IMR-90 (cell line): ENCODE results near the gene NDRG4. TPM values are rescaled to one million over a fixed set of nuclear protein-coding genes. Genes with fewer than 3 reads are reported as not detected.

Experiments used
- ATAC-seq: fragments of 200-7000 bp; cut with Tn5 transposase; 2 replicates; pipeline ENCODE4 v1.9.1; 2020; ENCODE audit warnings: low read depth, mild to moderate bottlenecking, moderate library complexity
- BruUV-seq: library from RNA; stranded (reverse); fragments of 400-500 nt; replicated peaks from 2 replicates; lab custom pipeline; 2021; lab: Mats Ljungman, UMichigan
- CTCF ChIA-PET: fragments of 300-600 bp; formaldehyde crosslinking; extraction: SDS; loops from one replicate; lab custom pipeline; 2021; ENCODE audit warnings: antibody characterized with exemption; lab: Yijun Ruan, JAX
- POLR2A ChIA-PET: fragments of 300-600 bp; sonication (Branson Sonifier 250); formaldehyde crosslinking; loops from one replicate; lab custom pipeline; 2022; ENCODE audit warnings: antibody characterized with exemption; ENCODE audit not compliant: unreplicated experiment; lab: Charles Lee
- DNase-seq: peaks from one replicate; pipeline ENCODE4 v3.0.0; 2013
- H2AFZ ChIP-seq: replicated peaks from 2 replicates; pipeline ENCODE3; 2013; ENCODE audit warnings: low read length, mild to moderate bottlenecking; ENCODE audit not compliant: poor library complexity
- H2AK5ac ChIP-seq: 2 replicates; pipeline ENCODE4 v1.6.1; 2013; ENCODE audit warnings: low read depth, low read length, inconsistent platforms
- H2AK9ac ChIP-seq: replicated peaks from 2 replicates; pipeline ENCODE3; 2013; ENCODE audit warnings: mild to moderate bottlenecking, low read depth, low read length, moderate library complexity; ENCODE audit not compliant: poor library complexity
- H2BK120ac ChIP-seq: 2 replicates; pipeline ENCODE4 v1.6.1; 2013; ENCODE audit warnings: low read depth, low read length, inconsistent platforms
- H2BK15ac ChIP-seq: 3 replicates; pipeline ENCODE4 v1.6.1; 2013; ENCODE audit warnings: low read depth, low read length, inconsistent platforms
- H2BK20ac ChIP-seq: 2 replicates; pipeline ENCODE4 v1.6.1; 2013; ENCODE audit warnings: low read depth, mild to moderate bottlenecking, inconsistent platforms, low read length, moderate library complexity
- H2BK5ac ChIP-seq: 2 replicates; pipeline ENCODE4 v1.6.1; 2013; ENCODE audit warnings: mild to moderate bottlenecking, low read depth, low read length, inconsistent platforms; ENCODE audit not compliant: poor library complexity, severe bottlenecking
- H3K14ac ChIP-seq: replicated peaks from 2 replicates; pipeline ENCODE4 v1.6.1; 2013; ENCODE audit warnings: low read depth, low read length, inconsistent platforms
- H3K18ac ChIP-seq: 2 replicates; pipeline ENCODE4 v1.6.1; 2013; ENCODE audit warnings: low read depth, low read length, control low read depth
- H3K23ac ChIP-seq: 2 replicates; pipeline ENCODE4 v1.6.1; 2013; ENCODE audit warnings: low read depth, low read length, inconsistent platforms
- H3K27ac ChIP-seq: 2 replicates; pipeline ENCODE4 v1.5.1; 2013; ENCODE audit warnings: mild to moderate bottlenecking, control low read depth, low read length; ENCODE audit not compliant: insufficient read depth
- H3K27me3 ChIP-seq: 2 replicates; pipeline ENCODE4 v1.6.1; 2013; ENCODE audit warnings: low read length; ENCODE audit not compliant: control insufficient read depth, insufficient read depth
- H3K36me3 ChIP-seq: 2 replicates; pipeline ENCODE4 v1.6.1; 2013; ENCODE audit warnings: low read length, mixed read lengths; ENCODE audit not compliant: control insufficient read depth, insufficient read depth
- H3K4ac ChIP-seq: 2 replicates; pipeline ENCODE4 v1.6.1; 2013; ENCODE audit warnings: low read depth, low read length, inconsistent platforms
- H3K4me1 ChIP-seq: 2 replicates; pipeline ENCODE4 v1.6.1; 2013; ENCODE audit warnings: low read length, mixed read lengths; ENCODE audit not compliant: control insufficient read depth, insufficient read depth
- H3K4me2 ChIP-seq: 2 replicates; pipeline ENCODE4 v1.6.1; 2013; ENCODE audit warnings: low read depth, mild to moderate bottlenecking, control low read depth, low read length, moderate library complexity
- H3K4me3 ChIP-seq: 2 replicates; pipeline ENCODE4 v1.5.1; 2013; ENCODE audit warnings: low read depth, mild to moderate bottlenecking, control low read depth, low read length, moderate library complexity; ENCODE audit not compliant: insufficient read depth
- H3K56ac ChIP-seq: 2 replicates; pipeline ENCODE4 v1.6.1; 2013; ENCODE audit warnings: low read length, inconsistent platforms; ENCODE audit not compliant: insufficient read depth; ENCODE audit errors: extremely low read depth
- H3K79me1 ChIP-seq, 2 experiments: 2 replicates each; pipeline ENCODE4 v1.6.1; 2013; ENCODE audit warnings: low read length in 2 of 2, inconsistent platforms in 1 of 2, low read depth in 1 of 2
- H3K9ac ChIP-seq: 2 replicates; pipeline ENCODE4 v1.6.1; 2013; ENCODE audit warnings: low read depth, low read length, control low read depth
- H3K9me1 ChIP-seq: 2 replicates; pipeline ENCODE4 v1.6.1; 2013; ENCODE audit warnings: low read length, inconsistent platforms; ENCODE audit not compliant: insufficient read depth
- H3K9me3 ChIP-seq: 2 replicates; pipeline ENCODE4 v1.6.1; 2013; ENCODE audit warnings: low read length; ENCODE audit not compliant: control insufficient read depth, insufficient read depth
- H4K20me1 ChIP-seq: 2 replicates; pipeline ENCODE4 v1.6.1; 2013; ENCODE audit warnings: low read length, inconsistent platforms; ENCODE audit not compliant: insufficient read depth
- H4K5ac ChIP-seq: 2 replicates; pipeline ENCODE4 v1.6.1; 2013; ENCODE audit warnings: mild to moderate bottlenecking, low read depth, low read length, control low read depth
- H4K8ac ChIP-seq, 2 experiments: 2 replicates each; pipeline ENCODE4 v1.6.1; 2013; ENCODE audit warnings: low read depth in 2 of 2, low read length in 2 of 2, control low read depth in 1 of 2, inconsistent platforms in 1 of 2
- H4K91ac ChIP-seq: 2 replicates; pipeline ENCODE4 v1.6.1; 2013; ENCODE audit warnings: low read depth, low read length, inconsistent platforms; ENCODE audit not compliant: insufficient read depth
- BHLHE40 ChIP-seq: fragments of 150-350 bp; IDR thresholded peaks from 2 replicates; pipeline ENCODE4 v1.6.1; 2016; ENCODE audit warnings: mild to moderate bottlenecking, low read depth, low read length
- MXI1 ChIP-seq: IDR thresholded peaks from 2 replicates; pipeline ENCODE4 v1.6.1; 2012; ENCODE audit warnings: low read depth, mild to moderate bottlenecking, low read length, moderate library complexity, borderline replicate concordance
- NFE2L2 ChIP-seq: fragments of 150-350 bp; IDR thresholded peaks from 2 replicates; pipeline ENCODE4 v1.6.1; 2016; ENCODE audit warnings: low read depth, mild to moderate bottlenecking, low read length
- RAD21 ChIP-seq: IDR thresholded peaks from 2 replicates; pipeline ENCODE4 v1.6.1; 2012; ENCODE audit warnings: low read length, improper control_type of control experiment
- SMC3 ChIP-seq: fragments of 150-350 bp; IDR thresholded peaks from 2 replicates; pipeline ENCODE4 v1.6.1; 2016; ENCODE audit warnings: low read depth, mild to moderate bottlenecking, antibody characterized with exemption, low read length, moderate library complexity
- WGBS, 2 experiments: methylation state at CpG; one replicate each; pipeline versions ENCODE4 v1.1.5 to v1.1.7; 2013; ENCODE audit warnings: missing lambda C conversion rate in 2 of 2; ENCODE audit not compliant: insufficient read length in 1 of 2; ENCODE audit errors: extremely low coverage in 2 of 2; 5-methylcytosine and 5-hydroxymethylcytosine counted together
- dilution Hi-C: fragments of 300-500 bp; cut with HindIII; formaldehyde crosslinking; loops from one replicate; pipeline ENCODE4 v1.14.3; 2018; ENCODE audit warnings: low sequenced_read_pairs; ENCODE audit not compliant: unreplicated experiment
- in situ Hi-C: fragments of 300-500 bp; cut with MboI; formaldehyde crosslinking; loops from 3 replicates; pipeline ENCODE4 v1.14.3; 2019; ENCODE audit warnings: low sequenced_read_pairs, inconsistent platforms, mixed read lengths
- intact Hi-C: fragments of 100-400 bp; cut with micrococcal nuclease; formaldehyde crosslinking; loops from 2 replicates; pipeline ENCODE4 v1.10.0; 2022
- polyA plus RNA-seq, 3 experiments: library from polyadenylated mRNA; depleted of rRNA; stranded (reverse); fragments of >200 nt; gene quantifications; 2 replicates each; pipeline ENCODE4 v1.2.3, GENCODE V29; 2012; ENCODE audit warnings: low replicate concordance in 1 of 3
- total RNA-seq: library from RNA; depleted of rRNA; stranded (reverse); fragments of >200 nt; gene quantifications from 2 replicates; pipeline ENCODE4 v1.2.3, GENCODE V29; 2012
- TF ChIP-seq, protein P1 (sequence below): fragments of 150-350 bp; IDR thresholded peaks from 2 replicates; pipeline ENCODE4 v1.6.1; 2016; ENCODE audit warnings: low read depth, mild to moderate bottlenecking, low read length, moderate library complexity, borderline replicate concordance

Gene NDRG4
- total and polyA plus RNA-seq, 2 of the 4 experiments (the other 2 are of a cell fraction), result 10.9 to 23.5 TPM

GRCh38 chr16:58498341-58499091, 1.4 kb upstream of the NDRG4 start:
- ATAC-seq (no peak), DNase-seq (no peak)
- POLR2A ChIA-PET, result no interaction called here
- H2BK15ac ChIP-seq, result no peak overlapping the region
- no peaks in the 10 kb centered on the region for H3K36me3 ChIP-seq
- H3K4ac ChIP-seq, result no peak overlapping the region
- in situ Hi-C loops (no loop called here), intact Hi-C loops (no loop called here), dilution Hi-C loops (no loop called here)
- H3K27ac ChIP-seq, result no peak overlapping the region
- no peak overlapping the region for H3K9ac ChIP-seq
- 0 out of 4 replicates have a peak, but pooled peaks cover 0 to 7% of the 10 kb centered on the region in 2 experiments for H3K79me1 ChIP-seq
- H2AK9ac ChIP-seq, result peak overlapping the region; percentile 72
- no peaks in the 10 kb centered on the region for H3K9me3 ChIP-seq
- no peak overlapping the region for H4K8ac ChIP-seq
- BruUV-seq, result no TSS peak
- no peak overlapping the region for H3K23ac ChIP-seq
- CTCF ChIA-PET, result no interaction called here
- no peak overlapping the region for H4K91ac ChIP-seq
- H4K20me1 ChIP-seq, result no peaks in the 10 kb centered on the region
- H3K18ac ChIP-seq, result no peak overlapping the region
- no peak overlapping the region for H3K14ac ChIP-seq
- TF ChIP-seq, protein P1, sequence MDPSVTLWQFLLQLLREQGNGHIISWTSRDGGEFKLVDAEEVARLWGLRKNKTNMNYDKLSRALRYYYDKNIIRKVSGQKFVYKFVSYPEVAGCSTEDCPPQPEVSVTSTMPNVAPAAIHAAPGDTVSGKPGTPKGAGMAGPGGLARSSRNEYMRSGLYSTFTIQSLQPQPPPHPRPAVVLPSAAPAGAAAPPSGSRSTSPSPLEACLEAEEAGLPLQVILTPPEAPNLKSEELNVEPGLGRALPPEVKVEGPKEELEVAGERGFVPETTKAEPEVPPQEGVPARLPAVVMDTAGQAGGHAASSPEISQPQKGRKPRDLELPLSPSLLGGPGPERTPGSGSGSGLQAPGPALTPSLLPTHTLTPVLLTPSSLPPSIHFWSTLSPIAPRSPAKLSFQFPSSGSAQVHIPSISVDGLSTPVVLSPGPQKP, result no peak
- TF ChIP-seq BHLHE40 (no peak), SMC3 (no peak), MXI1 (no peak), RAD21 (no peak), NFE2L2 (no peak)
- H3K56ac ChIP-seq, result no peak overlapping the region
- WGBS, 2 experiments, result 77% methylated on average over 9 of the region's 9 CpGs; no CpG with 5 or more reads in 1 of the 2 experiments
- peaks cover 4% of the 10 kb centered on the region; the same call in 1 of the 2 replicates for H3K9me1 ChIP-seq
- H3K4me2 ChIP-seq, result no peak overlapping the region
- H2AFZ ChIP-seq, result no peak overlapping the region
- no peaks in the 10 kb centered on the region; the same call in 1 of the 2 replicates for H3K27me3 ChIP-seq
- H3K4me1 ChIP-seq, result peaks cover 13% of the 10 kb centered on the region; the same call in 1 of the 2 replicates
- H4K5ac ChIP-seq, result no peak overlapping the region
- H2BK5ac ChIP-seq, result no peak overlapping the region
- no peak overlapping the region for H2BK120ac ChIP-seq
- H2BK20ac ChIP-seq, result no peak overlapping the region
- H3K4me3 ChIP-seq, result no peak overlapping the region
- H2AK5ac ChIP-seq, result no peak overlapping the region; the same call in 1 of the 2 replicates
